DMS53 (cell line): ENCODE results near the gene CENPP.
"Not testable (repeated sequence)": the region's sequence is repeated elsewhere in the genome, so short reads cannot be mapped to it uniquely, and the experiment has no call there.

ENCODE experiments used
- DNase-seq: peaks from one replicate; lab custom pipeline; 2025; lab: John Stamatoyannopoulos, UW

The CENPP gene

DNA sequence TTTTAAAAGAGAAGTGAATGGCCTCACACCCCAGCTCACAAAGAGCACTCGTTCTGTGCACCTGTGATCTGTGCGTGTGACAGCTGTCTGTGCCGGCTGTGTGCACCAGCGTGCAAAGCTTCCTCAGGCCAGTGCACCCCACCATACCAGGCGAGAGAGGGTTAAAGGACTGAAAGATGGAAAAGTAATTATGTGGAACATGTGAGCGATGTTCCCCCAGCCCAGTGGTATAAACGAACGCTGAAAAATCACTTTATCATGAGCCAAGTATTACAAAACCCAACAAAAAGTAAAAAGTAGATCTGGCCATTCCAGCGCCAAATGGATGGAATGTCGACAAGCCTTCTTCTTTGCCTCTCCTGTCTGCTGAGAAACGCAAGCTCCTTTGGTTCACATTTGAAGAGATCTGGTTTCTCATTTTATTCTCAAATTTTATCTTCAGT, 290.5 kb downstream of the CENPP start:
- no peak for DNase-seq

DNA sequence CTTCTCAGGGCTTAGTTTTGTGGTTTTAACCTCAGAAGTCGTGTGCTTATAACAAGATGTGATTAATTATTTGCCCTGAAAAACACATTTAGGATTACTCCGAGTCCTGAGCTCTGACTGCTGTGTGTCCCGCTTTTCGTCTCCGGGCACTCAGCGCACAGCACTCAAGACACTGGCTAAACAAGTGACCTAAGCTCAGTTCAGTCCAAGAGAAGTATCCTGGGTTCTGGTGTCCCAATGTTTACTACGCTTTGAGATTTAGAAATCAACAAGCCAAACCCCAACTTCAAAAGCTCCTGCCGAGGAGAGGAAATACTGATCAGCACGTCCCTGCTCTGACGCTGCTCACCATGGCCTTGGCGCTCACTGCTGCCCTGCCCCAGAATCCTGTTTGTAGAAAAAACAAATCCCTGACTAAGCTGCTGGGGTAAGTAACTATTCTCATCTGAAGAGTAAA, 290.9 kb downstream of the CENPP start:
- DNase-seq: no peak

DNA sequence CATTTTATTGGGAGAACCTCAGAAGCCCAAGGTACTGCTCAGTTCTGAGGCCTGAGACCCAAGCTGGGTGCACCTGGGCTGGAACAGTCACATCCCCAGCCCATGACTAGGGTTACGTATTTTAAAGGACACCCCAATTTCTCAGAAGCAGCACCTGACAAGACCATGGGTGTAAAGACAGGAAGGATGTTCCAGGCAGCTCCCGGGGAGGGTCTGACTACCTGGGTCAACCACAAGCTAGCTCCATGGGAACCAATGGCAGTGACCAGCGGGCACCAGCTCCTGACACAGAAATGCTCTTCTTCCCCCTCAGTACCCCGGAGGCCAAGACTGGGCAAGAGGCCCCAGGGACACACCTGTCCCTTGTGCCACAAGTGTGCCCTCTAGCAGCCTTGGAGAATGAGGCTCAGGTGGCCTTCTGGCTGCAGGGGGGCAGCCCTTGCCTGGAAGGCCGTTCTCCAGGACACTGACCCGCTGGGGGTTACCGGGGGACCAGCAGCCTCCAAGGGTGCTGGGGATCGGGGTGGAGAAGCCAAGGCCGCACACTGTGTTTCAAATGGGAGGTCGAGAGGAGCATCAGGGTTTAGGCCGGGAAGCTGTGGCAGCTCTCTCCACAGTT, 291.6 kb downstream of the CENPP start:
- DNase-seq: no peak

GRCh38 chr9:92617951-92618510, 292.3 kb downstream of the CENPP start:
- DNase-seq: no peak

GRCh38 chr9:92618633-92619225, 293.0 kb downstream of the CENPP start:
- no peak for DNase-seq

GRCh38 chr9:92619601-92620300, 294.0 kb downstream of the CENPP start:
- no peak for DNase-seq

DNA sequence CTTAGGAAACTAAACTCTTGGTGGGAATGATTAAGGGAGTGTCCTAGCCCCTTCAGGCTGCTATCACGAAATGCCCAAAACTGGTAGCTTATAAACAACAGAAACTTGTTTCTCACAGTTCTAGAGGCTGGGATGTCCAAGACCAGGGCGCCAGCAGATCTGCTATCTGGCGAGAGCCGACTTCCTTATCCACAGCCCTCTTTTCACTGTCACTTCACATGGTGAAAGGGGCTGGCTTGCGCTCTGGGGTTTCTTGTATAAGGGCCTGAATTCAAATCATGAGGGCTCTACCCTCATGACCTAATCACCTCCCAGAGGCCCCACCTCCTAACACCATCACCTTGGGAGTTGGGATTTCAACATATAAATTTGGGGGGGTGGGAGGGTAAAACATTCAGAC, 295.1 kb downstream of the CENPP start:
- no peak for DNase-seq

GRCh38 chr9:92623936-92624335, 298.2 kb downstream of the CENPP start:
- not testable (repeated sequence) for DNase-seq

DNA sequence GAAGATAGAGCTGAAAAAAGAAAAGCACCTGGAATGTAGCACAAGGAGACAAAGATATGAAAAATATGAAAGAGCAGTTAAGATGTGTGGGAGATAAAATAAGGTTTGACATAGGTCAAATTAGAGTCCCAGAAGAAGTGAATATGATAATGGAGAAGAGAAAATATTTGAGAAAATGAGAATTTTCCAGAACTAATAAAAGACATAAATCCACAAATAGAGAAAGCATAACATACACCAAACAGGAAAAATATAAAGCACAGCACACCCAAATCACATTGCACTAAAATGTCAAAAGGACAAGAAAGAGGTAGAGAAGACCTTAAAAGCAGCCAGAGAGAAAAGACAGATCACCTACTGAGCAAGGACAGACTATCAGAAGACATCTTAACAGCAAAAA, 300.7 kb downstream of the CENPP start:
- DNase-seq: no peak

GRCh38 chr9:92627651-92628050, 301.9 kb downstream of the CENPP start:
- no peak for DNase-seq

DNA sequence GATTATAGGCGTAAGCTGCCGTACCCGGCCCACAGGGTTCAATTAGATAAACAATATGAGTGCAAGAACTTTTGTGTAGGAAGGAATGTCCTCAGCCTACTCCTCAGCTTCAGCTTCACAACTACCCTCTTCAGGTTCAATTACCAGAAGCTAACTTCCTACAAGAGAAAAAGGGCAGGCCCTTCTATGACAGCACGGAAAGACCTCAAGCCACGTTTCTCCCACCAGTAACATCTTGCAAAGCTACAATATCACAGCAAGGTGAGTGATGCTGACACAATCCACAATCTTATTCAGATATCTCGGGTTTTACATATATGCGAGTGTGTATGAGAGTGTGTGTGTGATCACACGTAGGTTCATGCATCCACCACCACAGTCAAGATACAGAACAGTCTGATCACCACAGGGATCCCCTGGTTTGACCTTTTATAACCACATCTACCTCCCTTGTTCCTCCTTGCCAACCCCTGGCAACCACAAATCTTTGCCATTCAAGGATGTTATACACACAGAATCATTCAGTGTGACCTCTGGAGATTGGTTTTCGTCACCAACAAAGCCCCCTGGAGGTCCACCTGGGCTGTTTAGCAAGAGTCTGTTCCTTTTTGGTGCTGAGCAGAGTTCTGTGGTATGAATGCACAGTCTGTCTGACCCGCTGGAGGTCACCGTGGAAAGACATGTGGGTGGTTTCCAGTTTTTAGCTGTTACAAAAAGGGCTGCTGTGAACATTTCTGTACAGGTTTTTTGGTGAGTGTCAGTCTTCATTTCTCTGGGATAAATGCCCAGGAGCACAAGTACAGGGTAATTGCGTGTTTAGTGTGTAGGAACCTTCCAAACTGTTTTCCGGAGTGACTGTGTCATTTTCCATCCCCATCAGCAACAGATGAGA, 305.9 kb downstream of the CENPP start:
- DNase-seq: no peak

DNA sequence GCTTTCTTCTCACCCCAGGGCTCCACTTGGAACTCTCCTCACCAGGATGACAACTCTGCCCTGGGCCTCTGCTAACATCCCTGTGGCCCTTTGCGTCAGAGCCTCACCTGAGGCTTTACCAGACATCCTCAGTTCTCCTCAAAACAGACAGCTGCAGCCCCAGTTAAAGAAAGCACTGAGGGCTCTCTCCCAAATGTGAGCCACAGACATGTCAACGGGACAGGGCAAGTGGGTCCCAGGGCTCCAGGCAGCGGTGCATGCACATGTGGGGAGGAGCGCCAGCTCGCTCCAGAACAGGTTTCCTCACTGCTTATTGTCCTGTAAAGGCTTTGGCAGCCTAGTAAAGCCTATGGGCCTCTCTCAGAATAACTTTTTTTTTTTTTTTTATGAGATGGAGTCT, 306.9 kb downstream of the CENPP start:
- no peak for DNase-seq

DNA sequence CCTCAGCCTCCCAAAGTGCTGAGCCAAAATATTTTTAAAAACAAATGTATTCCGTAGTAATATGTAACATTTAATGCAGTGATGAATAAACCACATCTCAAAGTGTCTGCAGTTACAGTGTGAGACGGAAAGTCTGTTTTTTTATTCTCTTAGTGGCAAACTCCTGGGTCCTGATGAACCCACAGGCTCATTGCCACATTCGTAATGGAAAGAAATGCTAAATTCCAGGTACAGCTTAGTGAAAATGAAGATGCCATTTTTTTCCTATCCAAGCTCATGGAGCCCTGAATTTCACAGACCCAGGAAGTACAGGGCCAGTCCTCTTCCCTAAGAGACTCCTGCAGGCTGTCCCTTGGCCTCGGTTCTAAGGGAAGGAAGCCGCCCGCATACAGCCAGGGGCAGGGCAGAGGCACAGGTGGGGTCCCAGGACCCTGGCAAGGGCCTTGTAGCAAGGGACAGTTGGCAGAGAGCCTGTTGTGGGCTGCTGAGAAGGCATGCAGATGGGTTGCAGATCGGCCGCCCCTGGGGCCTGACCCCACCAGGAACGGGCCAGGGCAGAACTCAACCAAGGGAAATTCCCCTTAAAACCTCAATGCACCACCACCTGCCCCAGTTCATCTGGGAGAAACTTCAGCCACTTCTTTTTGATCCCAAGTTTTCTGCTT, 308.0 kb downstream of the CENPP start:
- DNase-seq: no peak

DNA sequence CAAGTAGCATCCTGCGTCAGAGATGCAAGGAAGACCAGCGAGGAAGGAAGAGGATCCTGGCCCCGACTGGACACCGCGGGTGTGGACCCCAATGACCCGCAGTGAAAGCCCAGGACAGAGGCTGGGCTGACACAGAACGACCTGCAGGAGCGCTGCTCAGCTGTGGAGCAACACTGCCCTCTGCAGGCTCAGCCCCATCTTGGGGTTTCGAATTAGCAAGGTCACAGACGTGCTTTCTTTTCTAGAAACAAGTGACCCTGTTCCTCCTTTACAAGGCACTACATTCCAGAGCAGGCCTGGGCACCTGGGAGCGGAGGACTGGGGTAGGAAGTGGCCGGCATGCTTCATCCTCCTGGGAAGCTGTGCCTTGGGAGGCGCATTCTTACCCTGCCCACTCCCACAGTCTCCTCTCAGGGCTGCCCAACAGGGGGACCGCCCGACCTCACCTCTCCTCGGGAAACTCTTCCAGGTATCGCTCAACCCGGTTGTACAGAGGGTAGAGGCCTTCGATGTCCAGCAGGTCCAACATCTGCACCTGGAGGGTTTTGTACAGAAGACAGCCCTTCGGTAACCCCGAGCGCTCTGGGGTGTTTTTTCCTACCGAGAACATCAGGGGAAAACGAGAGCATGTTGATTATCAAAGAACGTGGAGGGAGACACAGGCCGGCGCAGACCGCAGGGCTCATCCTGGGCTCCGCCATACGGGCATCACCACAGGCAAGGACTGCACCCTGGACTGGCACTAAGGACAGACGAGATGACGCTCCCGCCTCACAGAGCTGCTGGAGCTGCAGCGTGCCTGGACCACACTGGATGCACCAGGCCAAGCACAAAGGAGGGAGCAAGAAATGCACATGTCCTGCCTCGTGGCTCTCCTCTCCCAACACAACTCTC, 309.2 kb downstream of the CENPP start:
- DNase-seq: peak; percentile 69

DNA sequence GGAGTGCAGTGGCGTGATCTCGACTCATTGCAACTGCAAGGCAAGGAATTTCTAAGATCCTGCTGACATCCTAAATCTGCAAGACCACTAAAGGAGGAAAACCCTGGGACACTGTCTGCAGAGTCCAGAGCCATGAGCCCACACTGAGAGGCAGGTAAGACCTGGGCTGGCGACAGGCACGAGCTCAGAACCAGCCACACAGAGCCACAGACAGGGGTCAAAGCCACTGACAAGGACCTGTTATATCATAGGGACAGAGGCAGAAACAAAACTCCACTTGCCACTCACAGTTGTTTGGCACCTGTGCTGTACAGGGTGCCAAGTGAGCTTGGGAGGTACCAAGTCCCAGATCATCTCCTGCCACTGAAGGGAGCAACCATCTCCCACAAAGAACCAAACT, 310.0 kb downstream of the CENPP start:
- DNase-seq: no peak

GRCh38 chr9:92636627-92637026, 310.9 kb downstream of the CENPP start:
- DNase-seq: no peak

GRCh38 chr9:92637326-92637725, 311.6 kb downstream of the CENPP start:
- no peak for DNase-seq

GRCh38 chr9:92637886-92638620, 312.3 kb downstream of the CENPP start:
- no peak for DNase-seq

DNA sequence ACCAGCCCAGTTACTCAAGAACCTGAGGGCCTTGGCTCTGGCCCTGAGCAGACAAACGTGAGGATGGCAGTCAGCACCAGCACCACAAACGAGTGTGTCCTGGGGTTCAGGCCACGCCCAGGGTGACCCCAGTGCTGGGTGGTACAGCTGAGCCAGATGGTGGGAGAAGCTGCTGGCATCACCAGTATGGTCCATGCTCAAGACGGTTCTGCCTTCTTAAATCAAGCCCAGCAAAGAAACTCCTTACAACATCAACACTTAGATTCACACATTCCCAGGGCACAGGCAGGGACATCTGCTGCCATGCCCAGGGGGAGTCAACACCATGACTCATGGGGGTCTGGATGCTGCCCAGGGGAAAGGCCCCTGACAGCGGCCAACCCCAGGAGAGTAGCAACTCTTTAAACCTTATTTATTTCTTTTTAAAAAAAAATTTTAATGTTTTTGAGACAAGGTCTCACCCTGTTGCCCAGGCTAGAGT, 312.9 kb downstream of the CENPP start:
- no peak for DNase-seq

- DNase-seq: no peak
Observed at GRCh38 chr9:92639124-92639523, 313.4 kb downstream of the CENPP start.
